CD4-positive, alpha-beta memory T cell (primary cell): Measurements from ENCODE around the gene UBAP2. TPM values are rescaled to one million over a fixed set of nuclear protein-coding genes. Genes with fewer than 3 reads are reported as not detected.
A peak's percentile ranks its signal among the peaks of the same experiment; 100 is the strongest.

Experiments used
- CTCF ChIA-PET: fragments of 350-600 bp; sonication (Branson Sonifier 250); formaldehyde crosslinking; loops from one replicate; lab custom pipeline; 2021; ENCODE audit warnings: inconsistent platforms; ENCODE audit not compliant: partially characterized antibody; lab: Charles Lee
- POLR2A ChIA-PET: fragments of 350-600 bp; sonication (Branson Sonifier 250); formaldehyde crosslinking; loops from one replicate; lab custom pipeline; 2021; ENCODE audit not compliant: partially characterized antibody; lab: Charles Lee
- DNase-seq, 5 donors: peaks; one replicate each; pipeline versions ENCODE4 v3.0.0 to v3.0.0-alpha.2; 2020 to 2022; ENCODE audit warnings: mixed read lengths in 1 of 5
- H3K27ac ChIP-seq: one replicate; pipeline ENCODE4 v1.7.0; 2013; ENCODE audit warnings: low read depth, low read length
- H3K27me3 ChIP-seq: 2 replicates; pipeline ENCODE4 v1.7.0; 2013; ENCODE audit warnings: mild to moderate bottlenecking, low read length, moderate library complexity; ENCODE audit not compliant: insufficient read depth
- H3K36me3 ChIP-seq: 2 replicates; pipeline ENCODE4 v1.7.0; 2013; ENCODE audit warnings: mild to moderate bottlenecking, low read length, moderate library complexity; ENCODE audit not compliant: insufficient read depth
- H3K4me1 ChIP-seq: 2 replicates; pipeline ENCODE4 v1.7.0; 2013; ENCODE audit warnings: mild to moderate bottlenecking, low read length, moderate library complexity; ENCODE audit not compliant: insufficient read depth
- H3K4me3 ChIP-seq, 2 donors: one replicate each; pipeline ENCODE4 v1.7.0; 2013; ENCODE audit warnings: low read length in 2 of 2, mild to moderate bottlenecking in 1 of 2
- H3K9me3 ChIP-seq, 2 donors: one replicate each; pipeline ENCODE4 v1.7.0; 2013; ENCODE audit warnings: low read length in 2 of 2, control low read depth in 1 of 2; ENCODE audit not compliant: control insufficient read depth in 1 of 2
- H3K27ac Mint-ChIP-seq, 7 donors: one replicate each; pipeline ENCODE4 v1.8.0; 2020 to 2021; ENCODE audit warnings: mixed read lengths in 7 of 7, mild to moderate bottlenecking in 6 of 7, inconsistent platforms in 3 of 7, moderate library complexity in 3 of 7
- H3K27me3 Mint-ChIP-seq, 2 donors: one replicate each; pipeline ENCODE4 v1.8.0; 2020 to 2021; ENCODE audit warnings: mixed read lengths in 2 of 2
- H3K36me3 Mint-ChIP-seq, 2 donors: one replicate each; pipeline ENCODE4 v1.8.0; 2020 to 2021; ENCODE audit warnings: mixed read lengths in 2 of 2, inconsistent platforms in 1 of 2, mild to moderate bottlenecking in 1 of 2
- H3K4me1 Mint-ChIP-seq, 4 donors: one replicate each; pipeline ENCODE4 v1.8.0; 2020 to 2021; ENCODE audit warnings: mixed read lengths in 4 of 4, mild to moderate bottlenecking in 1 of 4
- H3K4me3 Mint-ChIP-seq, 8 donors: one replicate each; pipeline ENCODE4 v1.8.0; 2020 to 2021; ENCODE audit warnings: mixed read lengths in 8 of 8, mild to moderate bottlenecking in 7 of 8, moderate library complexity in 6 of 8, inconsistent platforms in 3 of 8
- H3K9me3 Mint-ChIP-seq, 8 donors: one replicate each; pipeline ENCODE4 v1.8.0; 2020 to 2021; ENCODE audit warnings: mixed read lengths in 8 of 8, mild to moderate bottlenecking in 5 of 8, inconsistent platforms in 3 of 8, moderate library complexity in 1 of 8
- intact Hi-C: fragments of 100-400 bp; cut with micrococcal nuclease; formaldehyde crosslinking; loops from one replicate; pipeline ENCODE4 v1.15.1; 2023
- polyA plus RNA-seq, 2 donors: library from polyadenylated mRNA; unstranded; fragments of 300-500 nt; fragmentation: Illumina TruSeq; gene quantifications; one replicate each; pipeline ENCODE4 v1.2.3, GENCODE V29; 2021
- total RNA-seq, 2 experiments: library from RNA; stranded (reverse); gene quantifications; one replicate each; pipeline ENCODE4 v1.2.3, GENCODE V29; 2021

The UBAP2 gene
- total and polyA plus RNA-seq, 4 experiments from 2014 or later: 5.1 to 36.8 (median 24.8) TPM

DNA sequence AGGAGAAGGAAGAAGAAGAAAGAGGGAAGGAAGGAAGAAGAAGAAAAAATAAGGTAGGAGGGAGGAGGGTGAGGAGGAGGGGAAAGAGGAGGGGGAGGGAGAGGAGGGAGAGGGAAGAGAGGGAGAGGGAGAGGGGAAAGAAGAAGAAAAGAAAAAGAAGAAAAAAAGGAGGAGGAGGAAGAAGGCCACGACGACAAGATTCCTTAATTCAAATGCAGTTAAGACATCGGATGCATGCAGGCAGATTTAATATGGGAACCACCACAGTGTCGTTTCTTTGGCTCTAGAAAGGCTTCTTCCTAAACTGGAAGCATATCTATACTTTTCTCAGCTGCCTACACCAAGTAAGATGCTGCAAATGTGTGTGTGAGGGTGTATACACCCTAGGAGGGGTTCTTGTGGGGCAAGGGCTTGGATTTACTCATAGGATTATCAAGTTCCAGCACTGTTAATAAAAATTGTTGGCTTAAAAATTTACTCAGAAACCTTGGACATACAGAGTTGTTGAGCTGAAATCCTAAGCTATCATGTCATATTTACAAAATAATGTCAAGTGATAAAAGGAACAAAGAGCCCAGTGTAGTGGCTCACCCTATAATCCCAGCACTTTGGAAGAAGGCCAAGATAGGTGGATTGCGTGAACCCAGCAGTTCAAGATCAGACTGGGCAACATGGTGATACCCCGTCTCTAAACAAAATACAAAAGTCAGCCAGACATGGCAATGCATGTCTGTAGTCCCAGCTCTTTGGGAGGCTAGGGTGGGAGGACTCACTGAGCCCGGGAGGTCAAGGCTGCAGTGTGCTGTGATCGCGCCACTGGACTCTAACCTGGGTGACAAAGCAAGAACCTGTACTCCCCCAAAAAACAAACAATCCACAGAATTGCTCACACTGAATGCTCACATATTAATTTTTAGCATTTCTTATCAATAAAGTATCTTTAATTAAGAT lies 108.5 kb downstream of the UBAP2 start:
- peak overlapping the region in 1 of 7 donors; percentile 36 for H3K27ac Mint-ChIP-seq
- H3K36me3 Mint-ChIP-seq: peaks cover 38 to 52% of the 10 kb centered on the region in 2 donors
- H3K27me3 Mint-ChIP-seq: no peaks in the 10 kb centered on the region
- Histone ChIP-seq H3K9me3 (no peaks in the 10 kb centered on the region), H3K27ac (no peak overlapping the region), H3K4me3 (no peak overlapping the region), H3K36me3 (peaks cover 24% of the 10 kb centered on the region), H3K27me3 (no peaks in the 10 kb centered on the region), H3K4me1 (no peaks in the 10 kb centered on the region)
- ChIA-PET POLR2A (no interaction called here), CTCF (no interaction called here)
- no peaks in the 10 kb centered on the region for H3K9me3 Mint-ChIP-seq
- H3K4me1 Mint-ChIP-seq: peaks cover 0 to 4% (median 2%) of the 10 kb centered on the region in 4 donors
- no peak overlapping the region for H3K4me3 Mint-ChIP-seq
- DNase-seq: no peak
- intact Hi-C loops: no loop called here

DNA sequence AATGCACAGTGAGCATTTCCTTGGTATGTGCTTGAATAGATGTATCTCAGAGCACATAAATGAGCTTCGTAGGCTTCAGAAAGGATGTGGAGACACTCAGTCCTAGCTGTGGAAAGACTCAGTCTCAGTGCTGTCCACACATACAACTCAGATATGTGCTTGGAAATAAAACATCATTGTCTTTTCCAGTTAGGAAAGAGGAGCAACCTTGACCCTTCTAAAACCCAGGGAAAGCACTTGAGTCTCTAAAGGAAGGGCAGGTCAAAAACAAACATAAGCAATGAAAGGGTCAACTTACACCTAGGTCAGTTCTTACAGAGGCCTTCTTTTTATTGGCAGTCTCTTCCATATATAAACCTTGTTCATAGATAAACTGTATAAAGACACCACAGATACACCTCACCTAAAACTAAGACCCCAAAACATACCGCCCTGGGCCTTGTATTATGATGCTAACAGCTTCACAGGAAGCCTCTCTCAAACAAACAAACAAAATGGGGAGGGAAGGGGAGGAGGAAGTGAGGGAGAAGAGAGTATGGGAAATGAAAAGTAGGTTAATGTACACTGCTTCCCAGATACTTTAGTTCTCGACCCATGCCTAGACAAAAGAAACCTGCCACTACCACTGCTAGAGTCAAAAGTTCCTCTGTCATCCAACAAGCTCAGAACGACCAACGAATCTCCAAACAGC lies 114.4 kb downstream of the UBAP2 start:
- Mint-ChIP-seq H3K4me3 (no peak overlapping the region), H3K4me1 (peaks cover 0 to 3% (median 0%) of the 10 kb centered on the region in 4 donors), H3K36me3 (peaks cover 41 to 69% of the 10 kb centered on the region in 2 donors), H3K27ac (peak overlapping the region in 3 of 7 donors; percentile 6 to 47 (median 46)), H3K9me3 (no peaks in the 10 kb centered on the region), H3K27me3 (no peaks in the 10 kb centered on the region)
- CTCF ChIA-PET: no interaction called here
- peaks cover 44% of the 10 kb centered on the region for H3K36me3 ChIP-seq
- intact Hi-C loops: no loop called here
- no peak overlapping the region for H3K4me3 ChIP-seq
- H3K27ac ChIP-seq: no peak overlapping the region
- H3K4me1 ChIP-seq: no peaks in the 10 kb centered on the region
- no peak for DNase-seq
- H3K27me3 ChIP-seq: no peaks in the 10 kb centered on the region
- no peaks in the 10 kb centered on the region for H3K9me3 ChIP-seq
- POLR2A ChIA-PET: no interaction called here

DNA sequence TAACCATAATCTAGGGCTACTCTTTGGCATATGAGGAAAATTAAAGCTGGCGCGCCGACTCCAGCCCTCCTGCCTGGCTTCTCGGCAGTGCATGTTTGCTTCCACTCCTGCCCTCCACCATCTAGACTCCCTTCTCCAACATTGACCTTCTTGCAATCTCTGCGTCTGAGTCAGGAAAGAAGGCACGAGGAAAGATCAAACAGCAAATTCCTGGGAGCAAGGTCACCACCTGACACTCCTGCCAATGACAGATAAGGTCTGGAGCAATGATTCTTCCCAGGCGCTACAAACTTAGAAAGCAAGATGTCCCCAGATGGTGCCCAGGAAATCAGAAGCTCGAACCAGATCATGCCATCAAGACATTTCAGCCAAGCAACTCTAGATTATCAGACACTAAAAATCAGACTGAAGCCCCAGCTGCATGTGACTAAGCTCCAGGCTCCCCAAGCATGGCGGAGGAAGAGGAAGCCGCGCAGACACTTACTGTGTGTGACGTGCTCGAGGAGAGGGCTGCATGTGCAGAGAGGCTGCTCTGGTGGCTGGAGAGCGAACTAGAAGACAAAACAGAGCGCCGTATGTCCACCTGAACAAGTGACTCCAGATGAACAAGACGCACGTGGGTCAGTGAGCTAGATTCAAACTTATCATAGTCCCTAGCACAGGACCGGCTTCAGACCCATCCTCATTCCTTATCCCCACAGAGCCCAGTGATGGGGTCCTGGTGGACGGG lies 116.4 kb downstream of the UBAP2 start:
- DNase-seq: no peak
- Histone ChIP-seq H3K4me3 (no peak overlapping the region), H3K27me3 (no peaks in the 10 kb centered on the region), H3K4me1 (no peaks in the 10 kb centered on the region), H3K36me3 (peaks cover 60% of the 10 kb centered on the region), H3K27ac (no peak overlapping the region), H3K9me3 (no peaks in the 10 kb centered on the region)
- Mint-ChIP-seq H3K4me1 (no peaks in the 10 kb centered on the region), H3K27me3 (no peaks in the 10 kb centered on the region), H3K27ac (peak overlapping the region in 4 of 7 donors; percentile 0 to 64 (median 33)), H3K36me3 (peaks cover 50 to 83% of the 10 kb centered on the region in 2 donors), H3K9me3 (peaks cover 0 to 1% (median 0%) of the 10 kb centered on the region in 8 donors), H3K4me3 (no peak overlapping the region)
- CTCF ChIA-PET: interaction anchor here (1.0 kb wide), 1 partner anchor 15 kb away, joined by 3 read pairs; no protein-coding TSS in a partner anchor
- intact Hi-C loops: no loop called here
- POLR2A ChIA-PET: no interaction called here

DNA sequence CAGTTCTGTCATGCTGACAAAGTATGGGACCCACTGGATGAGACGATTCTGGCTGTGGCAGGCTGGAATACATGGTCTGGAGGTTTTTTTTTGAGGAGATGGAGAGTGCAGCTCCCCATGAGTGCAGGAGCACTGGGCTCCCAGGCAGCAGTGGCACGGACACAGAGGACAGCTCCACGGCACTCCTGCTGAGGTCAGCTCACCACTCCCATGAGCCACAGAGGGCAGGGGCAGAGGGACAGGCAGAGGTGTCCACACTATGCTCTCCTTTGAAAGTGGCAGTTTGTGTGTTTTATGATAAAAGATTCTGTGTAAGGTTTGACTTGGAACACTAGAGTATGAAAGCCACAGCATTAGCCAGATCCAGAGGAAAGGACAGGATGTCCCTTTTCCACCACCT lies 117.4 kb downstream of the UBAP2 start:
- Mint-ChIP-seq H3K36me3 (peaks cover 52 to 88% of the 10 kb centered on the region in 2 donors), H3K27me3 (no peaks in the 10 kb centered on the region), H3K27ac (peak overlapping the region in 1 of 7 donors; percentile 52), H3K4me3 (no peak overlapping the region), H3K4me1 (no peaks in the 10 kb centered on the region), H3K9me3 (peaks cover 0 to 1% (median 0%) of the 10 kb centered on the region in 8 donors)
- Histone ChIP-seq H3K4me3 (no peak overlapping the region), H3K27me3 (no peaks in the 10 kb centered on the region), H3K27ac (no peak overlapping the region), H3K9me3 (no peaks in the 10 kb centered on the region), H3K36me3 (peaks cover 67% of the 10 kb centered on the region), H3K4me1 (no peaks in the 10 kb centered on the region)
- intact Hi-C loops: no loop called here
- DNase-seq: no peak
- POLR2A ChIA-PET: no interaction called here
- CTCF ChIA-PET: no interaction called here

DNA sequence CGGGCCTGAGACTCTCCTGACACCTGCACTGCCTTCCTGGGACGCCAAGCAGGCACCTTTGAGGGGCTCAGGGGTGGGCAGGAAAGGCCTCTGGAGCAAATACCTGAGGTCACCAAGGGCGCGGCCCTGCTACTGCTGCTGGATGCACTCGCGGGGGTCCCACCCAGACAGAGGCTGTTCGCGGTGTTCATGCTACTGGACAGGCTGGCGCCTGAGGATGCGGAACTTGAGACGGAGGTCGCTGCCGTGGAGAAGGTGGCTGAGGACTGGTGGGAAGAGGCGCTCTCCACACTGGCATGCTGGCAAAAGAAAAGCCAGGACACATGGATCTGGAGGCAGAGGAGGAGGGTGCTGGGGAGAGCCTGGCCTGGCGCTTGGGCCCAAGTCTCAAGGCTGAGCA lies 121.0 kb downstream of the UBAP2 start:
- H3K27ac Mint-ChIP-seq: peak overlapping the region in 3 of 7 donors; percentile 42 to 88 (median 80)

DNA sequence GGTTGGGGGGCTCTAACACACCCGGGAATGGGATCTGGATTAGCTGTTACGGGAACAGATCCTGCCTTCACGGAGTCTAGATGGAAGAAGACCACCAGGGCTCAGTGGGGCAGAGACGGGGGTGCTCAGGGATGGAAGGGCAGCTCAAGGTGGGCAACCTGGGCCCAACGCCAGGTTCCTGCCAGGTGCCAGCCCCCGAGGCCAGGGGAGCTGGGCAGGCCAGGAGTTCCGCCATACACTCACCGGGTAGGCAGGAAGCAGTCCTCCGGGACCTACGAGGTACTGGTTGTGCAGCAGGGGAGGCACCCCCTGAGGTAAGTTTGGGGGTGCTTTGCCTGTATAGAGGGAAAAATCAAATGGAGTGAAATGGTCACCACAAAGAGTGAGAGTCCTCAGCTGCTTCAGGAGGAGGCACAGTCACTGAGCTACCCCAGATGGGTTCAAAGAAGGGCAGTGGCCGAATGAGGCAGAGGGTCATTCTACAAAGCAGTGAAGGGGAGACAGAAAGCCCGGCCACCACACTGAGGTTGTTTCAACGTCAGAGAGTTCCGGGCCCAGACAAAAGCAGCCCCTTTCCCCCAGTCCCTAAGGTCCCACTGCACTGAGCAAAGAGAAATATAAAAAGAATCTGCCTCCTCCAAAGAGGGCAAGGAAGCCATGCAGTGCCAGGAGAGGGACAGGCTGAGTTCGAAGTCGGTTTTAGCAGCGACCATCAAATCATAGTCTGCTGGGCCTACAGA lies 121.8 kb downstream of the UBAP2 start:
- H3K9me3 Mint-ChIP-seq: peaks cover 0 to 1% (median 0%) of the 10 kb centered on the region in 8 donors
- ChIA-PET CTCF (interaction anchor here (1.2 to 1.5 kb wide), 2 partner anchors 10 to 16 kb away, joined by 4 read pairs; no protein-coding TSS in a partner anchor), POLR2A (no interaction called here)
- peaks cover 61% of the 10 kb centered on the region for H3K36me3 ChIP-seq
- H3K4me3 Mint-ChIP-seq: no peak overlapping the region
- H3K4me1 Mint-ChIP-seq: peaks cover 0 to 5% (median 0%) of the 10 kb centered on the region in 4 donors
- H3K9me3 ChIP-seq: no peaks in the 10 kb centered on the region
- DNase-seq: no peak
- H3K27me3 Mint-ChIP-seq: no peaks in the 10 kb centered on the region
- H3K27me3 ChIP-seq: no peaks in the 10 kb centered on the region
- H3K36me3 Mint-ChIP-seq: peaks cover 42 to 71% of the 10 kb centered on the region in 2 donors
- no peaks in the 10 kb centered on the region for H3K4me1 ChIP-seq
- no peak overlapping the region for H3K27ac Mint-ChIP-seq
- no peak overlapping the region for H3K4me3 ChIP-seq
- no peak overlapping the region for H3K27ac ChIP-seq
- intact Hi-C loops: no loop called here

More for the DNA sequence above, 121.0 kb downstream of the UBAP2 start:
- H3K9me3 Mint-ChIP-seq: peaks cover 0 to 1% (median 0%) of the 10 kb centered on the region in 8 donors
- H3K4me3 Mint-ChIP-seq: no peak overlapping the region
- CTCF ChIA-PET: no interaction called here
- H3K36me3 Mint-ChIP-seq: peaks cover 47 to 73% of the 10 kb centered on the region in 2 donors
- H3K4me1 Mint-ChIP-seq: peaks cover 0 to 5% (median 0%) of the 10 kb centered on the region in 4 donors
- Histone ChIP-seq H3K36me3 (peaks cover 66% of the 10 kb centered on the region), H3K27ac (no peak overlapping the region), H3K27me3 (no peaks in the 10 kb centered on the region), H3K4me3 (no peak overlapping the region), H3K9me3 (no peaks in the 10 kb centered on the region), H3K4me1 (no peaks in the 10 kb centered on the region)
- intact Hi-C loops: no loop called here
- no peaks in the 10 kb centered on the region for H3K27me3 Mint-ChIP-seq
- DNase-seq: no peak
- POLR2A ChIA-PET: no interaction called here
